HEK293 (cell line): ENCODE results near the gene MACO1.

Experiments used
- CTCF ChIA-PET: fragments of 350-600 bp; formaldehyde crosslinking; extraction: SDS; loops from one replicate; lab custom pipeline; 2021; ENCODE audit warnings: antibody characterized with exemption; lab: Yijun Ruan, JAX
- POLR2A ChIA-PET: fragments of 300-600 bp; formaldehyde crosslinking; extraction: SDS; loops from one replicate; lab custom pipeline; 2020; ENCODE audit warnings: antibody characterized with exemption, inconsistent platforms; lab: Yijun Ruan, JAX
- H3K27ac ChIP-seq: fragments of 200-500 bp; sonication (Bioruptor generic); 2 replicates; pipeline ENCODE4 v1.5.1; 2014; ENCODE audit warnings: low read depth, low read length, control low read depth, inconsistent platforms; ENCODE audit errors: extremely low read depth
- H3K36me3 ChIP-seq, 2 experiments: fragments of 200-500 bp in 1 of 2; sonication (Bioruptor generic) in 1 of 2; 1 replicate in 1 of 2; 2 replicates in 1 of 2; pipeline ENCODE4 v1.5.1; 2014 to 2017; ENCODE audit warnings: inconsistent platforms in 2 of 2, low read length in 2 of 2; ENCODE audit not compliant: control insufficient read depth in 2 of 2, insufficient read depth in 1 of 2
- H3K4me1 ChIP-seq: fragments of 200-500 bp; sonication (Bioruptor generic); 2 replicates; pipeline ENCODE4 v1.5.1; 2014; ENCODE audit warnings: mild to moderate bottlenecking, low read length, inconsistent platforms; ENCODE audit not compliant: control insufficient read depth, insufficient read depth
- H3K4me3 ChIP-seq: 2 replicates; pipeline ENCODE4 v1.5.1; 2011; ENCODE audit warnings: low read depth, mild to moderate bottlenecking, control low read depth, low read length, moderate library complexity
- H3K9me3 ChIP-seq: fragments of 200-500 bp; sonication (Bioruptor generic); 2 replicates; pipeline ENCODE4 v1.5.1; 2014; ENCODE audit warnings: low read depth, low read length, inconsistent platforms; ENCODE audit not compliant: control insufficient read depth, insufficient read depth
- SCRT1 ChIP-seq: fragments of 450-650 bp; formaldehyde crosslinking; IDR thresholded peaks from 2 replicates; pipeline ENCODE4 v1.5.1; 2016; ENCODE audit warnings: missing biosample characterization, missing genetic modification characterization, borderline replicate concordance
- ZBTB11 ChIP-seq: fragments of 450-650 bp; formaldehyde crosslinking; conservative IDR thresholded peaks from 2 replicates; pipeline ENCODE4 v1.5.1; 2016; ENCODE audit warnings: low read depth, missing biosample characterization, missing genetic modification characterization
- ZBTB26 ChIP-seq: fragments of 450-650 bp; formaldehyde crosslinking; optimal IDR thresholded peaks from 2 replicates; pipeline ENCODE3; 2016; ENCODE audit warnings: missing biosample characterization, mild to moderate bottlenecking, missing genetic modification characterization
- ZNF26 ChIP-seq: fragments of 450-650 bp; formaldehyde crosslinking; IDR thresholded peaks from 2 replicates; pipeline ENCODE4 v1.5.1; 2016; ENCODE audit warnings: missing biosample characterization, missing genetic modification characterization
- ZNF324 ChIP-seq: fragments of 450-650 bp; formaldehyde crosslinking; IDR thresholded peaks from 2 replicates; pipeline ENCODE4 v1.5.1; 2016; ENCODE audit warnings: missing biosample characterization, missing genetic modification characterization
- ZNF37A ChIP-seq: fragments of 450-650 bp; IDR thresholded peaks from 2 replicates; pipeline ENCODE4 v1.5.1; 2018; ENCODE audit warnings: missing biosample characterization, missing genetic modification characterization
- ZNF488 ChIP-seq: fragments of 450-650 bp; formaldehyde crosslinking; IDR thresholded peaks from 2 replicates; pipeline ENCODE4 v1.5.1; 2016; ENCODE audit warnings: missing biosample characterization, missing genetic modification characterization
- ZNF621 ChIP-seq: fragments of 450-650 bp; formaldehyde crosslinking; IDR thresholded peaks from 2 replicates; pipeline ENCODE4 v1.5.1; 2017; ENCODE audit warnings: missing biosample characterization, missing genetic modification characterization
- ZNF701 ChIP-seq: fragments of 450-650 bp; formaldehyde crosslinking; IDR thresholded peaks from 2 replicates; pipeline ENCODE4 v1.5.1; 2016; ENCODE audit warnings: missing biosample characterization, missing genetic modification characterization
- ZNF830 ChIP-seq: fragments of 450-650 bp; IDR thresholded peaks from 2 replicates; pipeline ENCODE4 v1.5.0; 2018; ENCODE audit warnings: missing biosample characterization, missing genetic modification characterization, low read depth, mild to moderate bottlenecking, moderate library complexity
- ZSCAN23 ChIP-seq: fragments of 450-650 bp; formaldehyde crosslinking; IDR thresholded peaks from 2 replicates; pipeline ENCODE4 v1.5.1; 2016; ENCODE audit warnings: missing biosample characterization, missing genetic modification characterization
- ZSCAN5A ChIP-seq: fragments of 450-650 bp; formaldehyde crosslinking; IDR thresholded peaks from 2 replicates; pipeline ENCODE4 v1.5.1; 2016; ENCODE audit warnings: missing biosample characterization, missing genetic modification characterization

Gene MACO1

GRCh38 chr1:25532970-25533369 is 102.3 kb downstream of the MACO1 start (continued):
- TF ChIP-seq ZBTB11 (tag by site-specific recombination) (no peak), SCRT1 (tag by site-specific recombination) (no peak), ZBTB26 (no peak), ZNF37A (tag by site-specific recombination) (no peak), ZNF830 (tag by site-specific recombination) (no peak), ZNF488 (tag by site-specific recombination) (no peak), ZSCAN5A (tag by site-specific recombination) (no peak)

GRCh38 chr1:25533775-25534409 is 103.2 kb downstream of the MACO1 start:
- ChIA-PET CTCF (interaction anchor here (0.6 to 0.8 kb wide), 2 partner anchors 10 to 13 kb away, joined by 3 to 4 read pairs; no protein-coding TSS in a partner anchor), POLR2A (no interaction called here)
- H3K4me3 ChIP-seq: no peak overlapping the region
- H3K36me3 ChIP-seq: no peaks in the 10 kb centered on the region
- no peaks in the 10 kb centered on the region for H3K4me1 ChIP-seq
- H3K9me3 ChIP-seq: no peaks in the 10 kb centered on the region
- TF ChIP-seq ZNF26 (tag by site-specific recombination) (no peak), ZNF324 (no peak)
- no peak overlapping the region for H3K27ac ChIP-seq

- Histone ChIP-seq H3K9me3 (no peaks in the 10 kb centered on the region), H3K36me3 (no peaks in the 10 kb centered on the region), H3K4me3 (no peak overlapping the region), H3K27ac (no peak overlapping the region), H3K4me1 (no peaks in the 10 kb centered on the region)
- TF ChIP-seq ZSCAN23 (tag by site-specific recombination) (no peak), ZNF621 (tag by site-specific recombination) (no peak), ZNF701 (tag by site-specific recombination) (no peak)
- ChIA-PET POLR2A (no interaction called here), CTCF (interaction anchor here (0.6 kb wide), 1 partner anchor 10 kb away, joined by 3 read pairs; no protein-coding TSS in a partner anchor)
Measured at GRCh38 chr1:25534410-25534788, 103.7 kb downstream of the MACO1 start.
